Activated naive CD4-positive, alpha-beta T cell treated with anti-CD3 and anti-CD28 coated beads for 36 hours (primary cell): ENCODE results near the gene TPD52L2. TPM values are rescaled to one million over a fixed set of nuclear protein-coding genes. Genes with fewer than 3 reads are reported as not detected.
"Not testable (repeated sequence)": the region's sequence is repeated elsewhere in the genome, so short reads cannot be mapped to it uniquely, and the experiment has no call there.

Source experiments
- CTCF ChIA-PET: fragments of 350-600 bp; sonication (Branson Sonifier 250); formaldehyde crosslinking; loops from one replicate; lab custom pipeline; 2021; ENCODE audit warnings: antibody characterized with exemption; lab: Charles Lee
- DNase-seq: peaks from one replicate; pipeline ENCODE4 v3.0.0-alpha.2; 2020
- H3K27ac Mint-ChIP-seq: one replicate; pipeline ENCODE4 v1.8.0; 2021; ENCODE audit warnings: mild to moderate bottlenecking, mixed read lengths
- H3K27me3 Mint-ChIP-seq: one replicate; pipeline ENCODE4 v1.8.0; 2021; ENCODE audit warnings: low read depth, mixed read lengths
- H3K36me3 Mint-ChIP-seq: one replicate; pipeline ENCODE4 v1.8.0; 2021; ENCODE audit warnings: low read depth, mixed read lengths
- H3K4me1 Mint-ChIP-seq: one replicate; pipeline ENCODE4 v1.8.0; 2021; ENCODE audit warnings: low read depth, mixed read lengths
- H3K4me3 Mint-ChIP-seq: one replicate; pipeline ENCODE4 v1.8.0; 2021; ENCODE audit warnings: mild to moderate bottlenecking, moderate library complexity, mixed read lengths
- H3K9me3 Mint-ChIP-seq: one replicate; pipeline ENCODE4 v1.8.0; 2021; ENCODE audit warnings: mixed read lengths
- intact Hi-C: fragments of 100-400 bp; cut with micrococcal nuclease; formaldehyde crosslinking; loops from one replicate; pipeline ENCODE4 v1.15.1; 2023
- total RNA-seq, 2 experiments: library from RNA; stranded (reverse); gene quantifications; one replicate each; pipeline ENCODE4 v1.2.3, GENCODE V29; 2021

Gene TPD52L2
- total RNA-seq, 2 experiments from 2014 or later = 38.2 to 38.9 TPM

DNA sequence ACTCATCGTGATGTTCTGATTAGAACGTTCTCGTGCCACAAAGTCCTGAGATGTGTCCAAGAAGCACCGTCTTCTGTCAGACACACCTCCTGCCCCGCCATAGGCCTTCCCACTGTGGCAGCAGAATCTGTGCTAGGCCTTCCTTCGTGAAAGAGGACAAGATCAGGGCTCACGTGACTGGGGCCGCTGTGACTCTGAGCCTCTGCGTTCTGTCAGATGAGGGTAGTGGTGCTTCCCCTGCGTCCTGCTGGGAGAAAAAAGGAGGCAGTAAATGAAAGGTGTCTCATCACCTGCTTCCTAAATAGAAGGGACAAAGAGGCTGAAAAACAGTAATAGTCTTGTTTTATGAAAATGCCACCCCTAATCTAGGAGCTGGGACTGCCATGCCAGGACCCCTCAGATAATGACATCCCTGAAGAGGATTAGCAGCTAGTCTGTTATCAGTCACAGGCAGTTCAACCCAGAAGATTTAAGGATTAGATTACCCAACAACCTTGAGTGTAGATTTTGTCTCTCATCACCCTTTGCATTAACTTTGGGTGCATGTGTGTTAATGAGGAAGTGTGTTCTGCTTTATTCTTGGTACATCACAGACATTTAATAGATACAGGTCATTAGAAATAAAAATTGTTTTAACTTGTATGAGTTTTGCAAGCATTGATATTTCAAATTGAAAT, 34.0 kb downstream of the TPD52L2 start:
- H3K27ac Mint-ChIP-seq = peak overlapping the region; percentile 47
- CTCF ChIA-PET = no interaction called here
- no peaks in the 10 kb centered on the region for H3K27me3 Mint-ChIP-seq
- H3K4me3 Mint-ChIP-seq = no peak overlapping the region
- DNase-seq = peak; percentile 61
- peaks cover 66% of the 10 kb centered on the region for H3K4me1 Mint-ChIP-seq
- H3K9me3 Mint-ChIP-seq = no peaks in the 10 kb centered on the region
- intact Hi-C loops = loop anchor here (5.0 kb wide), 1 partner anchor 262 kb away; no protein-coding TSS in a partner anchor
- peaks cover 13% of the 10 kb centered on the region for H3K36me3 Mint-ChIP-seq

DNA sequence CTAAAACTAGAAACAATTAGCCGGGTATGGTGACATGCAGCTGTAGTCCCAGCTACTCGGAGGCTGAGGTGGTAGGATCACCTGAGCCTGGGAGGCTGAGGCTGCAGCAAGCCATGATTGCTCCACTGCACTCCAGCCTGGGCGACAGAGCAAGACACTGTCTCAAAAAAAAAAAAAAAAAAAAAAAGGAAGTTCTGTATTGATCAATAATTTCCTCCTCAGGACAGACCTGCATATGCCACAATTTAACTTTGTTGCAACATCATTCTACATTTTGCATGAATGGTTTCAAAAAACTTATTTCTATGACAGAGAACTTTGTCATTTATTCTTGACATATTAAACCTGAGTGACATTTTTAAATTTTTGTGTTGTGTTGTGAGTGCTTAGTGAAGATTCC, 35.3 kb downstream of the TPD52L2 start:
- H3K4me1 Mint-ChIP-seq = peaks cover 72% of the 10 kb centered on the region
- DNase-seq = no peak
- H3K9me3 Mint-ChIP-seq = no peaks in the 10 kb centered on the region
- no peak overlapping the region for H3K4me3 Mint-ChIP-seq
- no peaks in the 10 kb centered on the region for H3K27me3 Mint-ChIP-seq
- intact Hi-C loops = no loop called here
- H3K27ac Mint-ChIP-seq = peak overlapping the region; percentile 24
- CTCF ChIA-PET = no interaction called here
- peaks cover 13% of the 10 kb centered on the region for H3K36me3 Mint-ChIP-seq

DNA sequence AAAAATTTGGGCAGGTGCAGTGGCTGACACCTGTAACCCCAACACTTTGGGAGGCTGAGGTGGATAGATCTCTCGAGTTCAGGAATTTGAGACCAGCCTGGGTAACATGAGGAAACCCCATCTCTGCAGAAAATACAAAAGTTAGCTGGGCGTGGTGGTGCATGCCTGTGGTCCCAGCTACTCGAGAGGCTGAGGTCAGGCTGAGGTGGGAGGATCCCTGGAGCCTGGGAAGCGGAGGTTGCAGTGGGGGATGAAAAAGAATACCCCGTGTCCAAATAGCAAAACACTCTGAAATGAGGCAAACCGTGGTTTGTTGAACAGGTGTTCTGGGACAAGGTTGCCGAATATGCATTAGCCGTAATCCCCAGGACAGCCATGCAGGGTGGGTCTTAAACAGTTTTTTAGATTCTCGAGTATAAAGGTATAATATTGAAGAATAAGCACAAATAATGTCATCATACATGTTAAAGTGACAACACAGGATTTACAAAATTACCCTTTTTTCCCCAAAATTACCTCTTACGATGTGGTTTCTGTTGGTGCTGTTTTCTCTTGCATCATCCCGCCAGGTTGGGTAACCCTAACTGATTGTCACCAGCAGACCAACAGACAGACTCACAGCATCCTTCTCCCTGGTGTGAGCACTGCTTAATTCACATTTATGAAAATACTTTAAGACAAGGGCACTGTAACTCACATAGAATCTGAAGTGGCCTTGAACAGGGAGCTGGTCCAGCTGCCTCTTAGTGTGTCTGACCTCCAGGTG, 38.9 kb downstream of the TPD52L2 start:
- Mint-ChIP-seq H3K9me3 (no peaks in the 10 kb centered on the region), H3K4me1 (peaks cover 52% of the 10 kb centered on the region), H3K4me3 (no peak overlapping the region), H3K36me3 (peaks cover 4% of the 10 kb centered on the region), H3K27ac (peak overlapping the region; percentile 48), H3K27me3 (no peaks in the 10 kb centered on the region)
- CTCF ChIA-PET = no interaction called here
- intact Hi-C loops = loop anchor here (2.0 kb wide), 1 partner anchor 75 kb away; the partner anchor contains the start of gene SAMD10
- no peak for DNase-seq

DNA sequence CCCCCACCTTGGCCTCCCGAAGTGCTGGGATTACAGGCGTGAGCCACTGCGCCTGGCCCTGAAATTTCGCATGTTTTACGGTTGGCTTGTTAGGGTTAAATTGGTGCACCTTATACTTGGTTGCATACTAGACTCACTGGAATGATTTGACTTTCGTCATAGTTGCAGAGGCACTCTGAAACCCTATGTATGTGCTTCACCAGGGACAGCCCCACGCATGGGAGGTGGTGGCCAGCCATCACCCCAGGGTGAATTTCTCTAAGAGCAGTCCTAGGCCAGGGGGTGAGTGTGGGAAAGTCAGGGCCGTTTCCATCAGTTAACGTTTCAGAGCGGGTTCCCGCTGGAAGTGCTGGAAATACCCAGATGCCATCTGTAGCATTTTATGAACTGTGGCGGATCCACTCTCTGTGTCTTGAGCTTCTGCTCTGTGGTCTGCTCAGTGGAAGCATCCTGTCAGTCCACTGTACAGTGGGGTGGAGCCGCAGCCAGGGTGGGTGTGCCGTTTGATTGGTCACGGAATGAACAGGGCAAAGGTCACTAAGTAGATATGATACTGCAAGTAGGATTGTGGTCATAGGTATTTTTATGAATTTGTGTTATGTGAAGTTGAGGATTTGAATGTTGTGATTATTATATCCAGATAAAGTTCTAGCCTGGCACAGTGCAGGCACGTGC, 43.1 kb downstream of the TPD52L2 start:
- intact Hi-C loops = loop anchor here (2.0 to 5.0 kb wide), 2 partner anchors 49 to 129 kb away; partner anchors contain the start of genes C20orf204 and UCKL1
- H3K4me1 Mint-ChIP-seq = peaks cover 52% of the 10 kb centered on the region

DNA sequence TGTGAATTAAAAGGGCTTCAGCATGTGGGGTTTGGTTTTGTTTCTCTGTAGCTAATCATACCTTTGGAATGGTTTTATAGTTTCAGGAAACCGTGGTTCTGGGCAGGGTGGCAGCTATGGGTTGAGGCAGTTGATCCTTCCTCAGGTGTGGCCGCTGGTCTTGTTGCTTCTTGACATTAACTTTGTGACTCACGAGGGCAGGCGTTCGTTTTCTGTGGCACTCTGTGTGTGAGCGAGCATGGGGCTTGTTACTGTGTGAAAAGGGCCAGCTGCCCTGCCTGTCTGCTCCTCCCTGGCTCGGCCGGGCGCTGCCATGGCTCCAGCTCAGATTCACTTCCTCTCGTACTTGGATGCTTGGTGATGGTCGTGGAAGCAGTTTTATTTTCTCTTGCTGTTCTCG, 46.1 kb downstream of the TPD52L2 start:
- intact Hi-C loops = no loop called here
- H3K36me3 Mint-ChIP-seq = peaks cover 9% of the 10 kb centered on the region
- H3K27ac Mint-ChIP-seq = no peak overlapping the region
- H3K27me3 Mint-ChIP-seq = no peaks in the 10 kb centered on the region
- H3K9me3 Mint-ChIP-seq = peaks cover 2% of the 10 kb centered on the region
- no peak for DNase-seq
- peaks cover 39% of the 10 kb centered on the region for H3K4me1 Mint-ChIP-seq
- H3K4me3 Mint-ChIP-seq = no peak overlapping the region
- CTCF ChIA-PET = interaction anchor here (0.6 to 3.5 kb wide), 6 partner anchors 17 to 139 kb away, joined by 3 to 10 read pairs (median 4); no protein-coding TSS in a partner anchor

More for the DNA sequence above, 43.1 kb downstream of the TPD52L2 start:
- DNase-seq = no peak
- no peaks in the 10 kb centered on the region for H3K9me3 Mint-ChIP-seq
- H3K36me3 Mint-ChIP-seq = no peaks in the 10 kb centered on the region
- H3K27ac Mint-ChIP-seq = no peak overlapping the region
- no peaks in the 10 kb centered on the region for H3K27me3 Mint-ChIP-seq
- CTCF ChIA-PET = interaction anchor here (3.5 kb wide), 1 partner anchor 66 kb away, joined by 10 read pairs; no protein-coding TSS in a partner anchor
- H3K4me3 Mint-ChIP-seq = no peak overlapping the region

DNA sequence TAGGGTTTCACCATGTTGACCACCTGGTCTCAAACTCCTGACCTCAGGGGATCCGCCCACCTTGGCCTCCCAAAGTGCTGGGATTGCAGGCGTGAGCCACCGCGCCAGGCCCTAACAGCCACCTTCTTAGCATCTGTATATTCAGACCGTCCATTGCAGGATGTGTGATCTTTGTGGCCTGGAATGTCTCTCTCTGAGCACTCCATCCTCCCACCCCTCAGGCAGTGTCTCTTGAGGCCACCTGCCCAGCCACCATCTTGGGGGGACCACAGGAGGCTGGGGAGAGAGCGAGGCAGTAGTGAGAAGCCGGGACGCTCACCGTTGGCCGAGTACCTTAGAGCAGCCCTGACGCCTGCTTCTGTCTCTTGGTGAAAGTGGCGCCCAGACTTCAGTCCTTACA, 48.7 kb downstream of the TPD52L2 start:
- H3K4me3 Mint-ChIP-seq = no peak overlapping the region
- peaks cover 2% of the 10 kb centered on the region for H3K9me3 Mint-ChIP-seq
- peaks cover 15% of the 10 kb centered on the region for H3K36me3 Mint-ChIP-seq

DNA sequence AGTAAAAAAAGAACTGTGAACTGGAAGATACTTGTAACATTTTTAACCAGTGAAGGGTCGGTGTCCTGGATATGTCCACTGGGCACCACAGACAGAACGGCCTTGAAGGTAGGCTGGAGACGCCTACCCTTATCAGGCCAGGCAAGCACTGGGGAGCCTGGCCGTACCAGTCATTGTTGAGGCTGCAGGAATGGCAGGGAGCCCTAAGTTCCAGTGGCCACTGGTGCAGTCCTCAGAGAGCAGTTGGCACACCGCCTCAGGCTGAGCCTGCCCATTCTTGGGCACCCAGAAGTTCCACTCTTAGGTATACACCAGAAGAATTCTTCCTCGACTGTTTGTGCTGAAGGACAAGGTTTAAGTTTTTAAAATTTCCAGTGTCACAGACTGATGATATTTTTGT, 50.4 kb downstream of the TPD52L2 start:
- Mint-ChIP-seq H3K27ac (no peak overlapping the region), H3K9me3 (peaks cover 2% of the 10 kb centered on the region), H3K4me3 (no peak overlapping the region), H3K27me3 (no peaks in the 10 kb centered on the region), H3K4me1 (peaks cover 22% of the 10 kb centered on the region), H3K36me3 (peaks cover 15% of the 10 kb centered on the region)
- CTCF ChIA-PET = interaction anchor here (0.7 to 1.3 kb wide), 3 partner anchors 12 to 20 kb away, joined by 3 to 5 read pairs (median 4); no protein-coding TSS in a partner anchor
- DNase-seq = no peak
- intact Hi-C loops = no loop called here

More for the DNA sequence above, 48.7 kb downstream of the TPD52L2 start:
- Mint-ChIP-seq H3K27ac (no peak overlapping the region), H3K27me3 (no peaks in the 10 kb centered on the region), H3K4me1 (peaks cover 31% of the 10 kb centered on the region)
- DNase-seq = no peak
- CTCF ChIA-PET = no interaction called here
- intact Hi-C loops = no loop called here

DNA sequence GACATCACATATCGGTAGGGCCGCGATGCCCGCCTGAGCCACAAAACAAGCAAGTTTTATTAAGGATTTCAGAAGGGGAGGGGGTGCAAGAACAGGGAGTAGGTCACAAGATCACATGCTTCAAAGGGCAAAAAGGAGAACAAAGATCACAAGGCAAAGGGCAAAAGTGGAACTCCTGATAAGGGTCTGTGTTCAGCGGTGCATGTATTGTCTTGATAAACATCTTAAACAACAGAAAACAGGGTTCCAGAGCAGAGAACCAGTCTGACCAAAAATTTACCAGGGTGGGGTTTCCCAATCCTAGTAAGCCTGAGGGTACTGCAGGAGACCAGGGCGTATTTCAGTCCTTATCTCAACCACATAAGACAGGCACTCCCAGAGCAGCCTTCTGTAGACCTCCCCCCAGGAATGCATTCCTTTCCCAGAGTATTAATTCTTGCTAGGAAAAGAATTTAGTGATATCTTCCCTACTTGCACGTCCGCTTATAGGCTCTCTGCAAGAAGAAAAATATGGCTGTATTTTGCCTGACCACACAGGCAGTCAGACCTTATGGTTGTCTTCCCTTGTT, 51.4 kb downstream of the TPD52L2 start:
- intact Hi-C loops, H3K27me3 Mint-ChIP-seq, CTCF ChIA-PET, DNase-seq, H3K4me3 Mint-ChIP-seq, H3K9me3 Mint-ChIP-seq, H3K27ac Mint-ChIP-seq: not testable (repeated sequence)
- Mint-ChIP-seq H3K36me3 (peaks cover 15% of the 10 kb centered on the region), H3K4me1 (peaks cover 14% of the 10 kb centered on the region)

DNA sequence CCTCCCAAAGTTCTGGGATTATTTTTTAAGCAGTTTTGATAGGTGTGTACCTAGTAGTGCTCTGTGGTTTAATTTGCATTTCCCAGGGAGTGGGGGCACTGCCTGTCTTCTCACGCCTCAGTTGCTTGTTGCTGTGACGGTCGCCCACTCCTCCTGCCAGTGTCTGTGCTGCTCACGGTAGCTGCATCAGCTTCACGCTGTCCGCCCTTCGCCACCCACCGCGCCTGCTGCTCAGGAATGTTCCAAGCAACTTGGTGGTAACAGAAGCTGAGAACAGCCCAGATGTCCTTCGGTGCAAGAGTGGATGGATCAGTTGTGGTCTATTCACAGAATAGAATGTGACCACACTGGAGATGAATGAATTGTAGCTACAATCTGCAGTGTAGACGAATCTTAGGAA, 52.7 kb downstream of the TPD52L2 start:
- Mint-ChIP-seq H3K4me1 (peaks cover 9% of the 10 kb centered on the region), H3K36me3 (peaks cover 16% of the 10 kb centered on the region), H3K27ac (peak overlapping the region; percentile 61), H3K27me3 (no peaks in the 10 kb centered on the region), H3K9me3 (peaks cover 2% of the 10 kb centered on the region), H3K4me3 (no peak overlapping the region)
- intact Hi-C loops = no loop called here
- CTCF ChIA-PET = interaction anchor here (1.8 kb wide), 1 partner anchor 56 kb away, joined by 4 read pairs; no protein-coding TSS in a partner anchor
- no peak for DNase-seq

DNA sequence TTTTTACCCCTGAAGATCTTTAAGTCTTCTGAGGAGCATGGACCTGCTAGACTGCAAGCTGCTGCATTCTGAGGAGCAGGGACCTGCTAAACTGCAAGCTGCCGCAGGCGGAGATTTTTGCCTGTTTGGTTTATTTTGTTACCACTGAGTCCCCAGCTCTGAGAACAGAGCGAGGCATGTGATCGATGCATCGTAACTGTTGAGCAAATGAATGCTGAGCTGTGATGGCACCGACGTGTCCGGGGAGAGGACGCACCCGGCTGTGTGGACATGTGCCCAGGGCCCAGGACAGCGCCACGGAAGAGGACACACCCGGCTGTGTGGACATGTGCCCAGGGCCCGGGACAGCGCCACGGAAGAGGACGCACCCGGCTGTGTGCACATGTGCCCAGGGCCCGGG, 54.1 kb downstream of the TPD52L2 start:
- Mint-ChIP-seq H3K27ac (no peak overlapping the region), H3K27me3 (no peaks in the 10 kb centered on the region), H3K36me3 (peaks cover 16% of the 10 kb centered on the region), H3K4me3 (no peak overlapping the region), H3K4me1 (peaks cover 7% of the 10 kb centered on the region), H3K9me3 (peaks cover 2% of the 10 kb centered on the region)
- no peak for DNase-seq
- CTCF ChIA-PET = interaction anchor here (1.8 kb wide), 1 partner anchor 55 kb away, joined by 4 read pairs; no protein-coding TSS in a partner anchor
- intact Hi-C loops = no loop called here

DNA sequence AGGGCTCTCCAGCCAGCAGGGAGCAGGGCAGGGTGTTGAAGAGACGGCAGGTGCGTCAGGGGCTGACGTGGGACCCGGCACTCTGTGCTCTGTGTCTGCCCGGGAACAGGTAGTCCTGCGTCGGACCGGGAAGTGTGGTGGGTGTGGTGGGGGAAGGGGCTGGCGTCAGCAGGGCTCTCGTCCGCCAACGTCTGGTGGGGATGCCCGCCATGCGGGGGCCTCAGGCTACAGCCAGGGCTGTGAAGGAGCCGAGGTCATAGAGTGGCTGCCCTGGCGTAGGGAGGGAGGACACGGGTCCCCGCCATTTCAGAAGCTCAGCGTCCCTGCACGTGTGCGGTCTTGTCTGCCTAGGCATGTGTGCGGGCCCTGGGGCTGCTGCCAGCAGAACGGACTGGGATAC, 55.2 kb downstream of the TPD52L2 start:
- H3K4me1 Mint-ChIP-seq = peaks cover 6% of the 10 kb centered on the region
- CTCF ChIA-PET = no interaction called here
- intact Hi-C loops = no loop called here
- H3K36me3 Mint-ChIP-seq = peaks cover 12% of the 10 kb centered on the region
- no peak overlapping the region for H3K27ac Mint-ChIP-seq
- no peak overlapping the region for H3K4me3 Mint-ChIP-seq
- no peak for DNase-seq
- no peaks in the 10 kb centered on the region for H3K9me3 Mint-ChIP-seq
- no peaks in the 10 kb centered on the region for H3K27me3 Mint-ChIP-seq

DNA sequence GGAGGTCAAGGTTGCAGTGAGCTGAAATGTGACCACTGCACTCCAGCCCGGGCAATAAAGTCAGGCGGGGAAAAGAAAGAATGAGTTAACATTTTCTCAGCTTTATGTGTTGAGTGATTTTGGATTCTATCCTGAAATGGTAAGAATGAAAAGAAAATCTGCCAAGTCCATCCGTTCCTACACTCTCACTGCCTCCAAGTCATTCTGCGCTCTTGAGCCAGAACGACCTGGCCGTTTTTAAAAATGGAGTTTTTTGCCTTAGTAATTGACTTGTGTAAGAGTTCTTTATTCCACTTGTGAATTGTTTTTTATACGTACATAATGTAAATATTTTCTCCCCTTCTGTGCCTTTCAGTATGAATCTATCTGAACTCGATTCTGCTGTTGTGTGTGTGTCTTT, 58.6 kb downstream of the TPD52L2 start:
- DNase-seq = no peak
- peaks cover 10% of the 10 kb centered on the region for H3K36me3 Mint-ChIP-seq
- intact Hi-C loops = no loop called here
- H3K9me3 Mint-ChIP-seq = no peaks in the 10 kb centered on the region
- no peak overlapping the region for H3K4me3 Mint-ChIP-seq
- H3K27me3 Mint-ChIP-seq = no peaks in the 10 kb centered on the region
- H3K4me1 Mint-ChIP-seq = peaks cover 4% of the 10 kb centered on the region
- CTCF ChIA-PET = interaction anchor here (0.6 kb wide), 1 partner anchor 1107 kb away, joined by 3 read pairs; no protein-coding TSS in a partner anchor
- no peak overlapping the region for H3K27ac Mint-ChIP-seq
